Fibroblast of lung (primary cell): ENCODE results near the gene CASP4.

ENCODE experiments used
- EZH2 ChIP-seq: IDR thresholded peaks from 2 replicates; pipeline ENCODE4 v1.5.1; 2012; ENCODE audit warnings: low read length, control low read depth, mild to moderate bottlenecking; ENCODE audit errors: missing control alignments
- TF ChIP-seq, protein P1 (sequence below), 2 donors: IDR thresholded peaks in 1 of 2; conservative IDR thresholded peaks in 1 of 2; 1 replicate in 1 of 2; 2 replicates in 1 of 2; pipeline ENCODE4 v1.5.1; 2011 to 2012; ENCODE audit warnings: low read length in 2 of 2, control low read depth in 1 of 2, inconsistent platforms in 1 of 2, low read depth in 1 of 2, mild to moderate bottlenecking in 1 of 2

DNA sequence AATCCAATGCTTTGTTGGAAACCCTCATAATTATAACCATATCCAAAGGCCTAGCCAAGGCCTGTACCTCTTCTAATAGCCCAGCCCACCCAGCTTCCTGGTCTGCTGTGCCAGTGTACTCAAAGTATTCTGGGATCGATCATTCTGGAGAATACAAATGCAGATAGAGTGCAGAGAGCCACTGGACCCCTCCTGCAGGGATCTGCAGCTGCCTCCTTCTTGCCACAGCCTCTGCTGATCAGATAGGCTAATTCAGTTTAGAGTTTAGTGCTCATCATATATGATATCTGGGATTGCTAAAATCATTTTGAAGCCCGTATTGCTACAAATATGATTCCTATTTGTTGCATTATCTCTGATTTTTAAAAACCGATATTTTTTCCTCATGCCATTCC is 37.1 kb upstream of the CASP4 start:
- TF ChIP-seq, protein P1, sequence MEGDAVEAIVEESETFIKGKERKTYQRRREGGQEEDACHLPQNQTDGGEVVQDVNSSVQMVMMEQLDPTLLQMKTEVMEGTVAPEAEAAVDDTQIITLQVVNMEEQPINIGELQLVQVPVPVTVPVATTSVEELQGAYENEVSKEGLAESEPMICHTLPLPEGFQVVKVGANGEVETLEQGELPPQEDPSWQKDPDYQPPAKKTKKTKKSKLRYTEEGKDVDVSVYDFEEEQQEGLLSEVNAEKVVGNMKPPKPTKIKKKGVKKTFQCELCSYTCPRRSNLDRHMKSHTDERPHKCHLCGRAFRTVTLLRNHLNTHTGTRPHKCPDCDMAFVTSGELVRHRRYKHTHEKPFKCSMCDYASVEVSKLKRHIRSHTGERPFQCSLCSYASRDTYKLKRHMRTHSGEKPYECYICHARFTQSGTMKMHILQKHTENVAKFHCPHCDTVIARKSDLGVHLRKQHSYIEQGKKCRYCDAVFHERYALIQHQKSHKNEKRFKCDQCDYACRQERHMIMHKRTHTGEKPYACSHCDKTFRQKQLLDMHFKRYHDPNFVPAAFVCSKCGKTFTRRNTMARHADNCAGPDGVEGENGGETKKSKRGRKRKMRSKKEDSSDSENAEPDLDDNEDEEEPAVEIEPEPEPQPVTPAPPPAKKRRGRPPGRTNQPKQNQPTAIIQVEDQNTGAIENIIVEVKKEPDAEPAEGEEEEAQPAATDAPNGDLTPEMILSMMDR (conservative IDR thresholded peaks at IDR 0.05 in 1 of 2, IDR thresholded peaks at IDR 0.05 in 1 of 2; ENCODE audit: low read depth in 1 of 2, low read length in 2 of 2), result no peak
- no peak for TF ChIP-seq EZH2
